Measurements from ENCODE around the gene PDE4C. TPM values are rescaled to one million over a fixed set of nuclear protein-coding genes. Genes with fewer than 3 reads are reported as not detected.
A peak's percentile ranks its signal among the peaks of the same experiment; 100 is the strongest.

Gene PDE4C
- total RNA-seq, 1 donor = under 0.01 TPM

- H3K27ac ChIP-seq (ENCODE audit: low read depth, low read length) = no peak overlapping the region
- peak; percentile 22 for DNase-seq (ENCODE audit: insufficient read length, low spot score, missing footprints)
- TF ChIP-seq CTCF (IDR thresholded peaks at IDR 0.05; ENCODE audit: extremely low read depth, low read depth, low read length) = no peak
Observed at GRCh38 chr19:18261474-18261873, 35.2 kb upstream of the PDE4C start.

GRCh38 chr19:18259893-18260292, 33.7 kb upstream of the PDE4C start:
- Histone ChIP-seq H3K9me3 (ENCODE audit: low read depth, low read length) (no peaks in the 10 kb centered on the region), H3K27me3 (ENCODE audit: insufficient read depth, low read length) (peaks cover 7% of the 10 kb centered on the region), H4K20me1 (ENCODE audit: insufficient read depth, low read length) (peaks cover 47% of the 10 kb centered on the region), H3K4me3 (ENCODE audit: insufficient read depth, low read length) (no peak overlapping the region), H3K27ac (ENCODE audit: low read depth, low read length) (no peak overlapping the region), H2AFZ (ENCODE audit: low read length) (no peak overlapping the region), H3K4me1 (ENCODE audit: insufficient read depth, low read length) (peaks cover 11% of the 10 kb centered on the region), H3K4me2 (ENCODE audit: insufficient read depth, low read length) (no peak overlapping the region), H3K36me3 (ENCODE audit: insufficient read depth, low read length) (peaks cover 2% of the 10 kb centered on the region), H3K79me2 (ENCODE audit: insufficient read depth, low read length) (no peaks in the 10 kb centered on the region)
- peak; percentile 86 for DNase-seq (ENCODE audit: insufficient read length, low spot score, missing footprints)
- TF ChIP-seq CTCF (IDR thresholded peaks at IDR 0.05; ENCODE audit: extremely low read depth, low read depth, low read length) = no peak

More at GRCh38 chr19:18261474-18261873, 35.2 kb upstream of the PDE4C start:
- no peaks in the 10 kb centered on the region for H3K79me2 ChIP-seq (ENCODE audit: insufficient read depth, low read length)
- no peak overlapping the region for H2AFZ ChIP-seq (ENCODE audit: low read length)
- H3K4me2 ChIP-seq (ENCODE audit: insufficient read depth, low read length) = no peak overlapping the region
- no peaks in the 10 kb centered on the region for H3K27me3 ChIP-seq (ENCODE audit: insufficient read depth, low read length)
- H3K36me3 ChIP-seq (ENCODE audit: insufficient read depth, low read length) = peaks cover 17% of the 10 kb centered on the region
- H3K4me3 ChIP-seq (ENCODE audit: insufficient read depth, low read length) = no peak overlapping the region
- peaks cover 11% of the 10 kb centered on the region for H3K4me1 ChIP-seq (ENCODE audit: insufficient read depth, low read length)
- no peaks in the 10 kb centered on the region for H3K9me3 ChIP-seq (ENCODE audit: low read depth, low read length)
- peaks cover 47% of the 10 kb centered on the region for H4K20me1 ChIP-seq (ENCODE audit: insufficient read depth, low read length)

GRCh38 chr19:18257503-18258470, 31.5 kb upstream of the PDE4C start:
- Histone ChIP-seq H4K20me1 (ENCODE audit: insufficient read depth, low read length) (peaks cover 31% of the 10 kb centered on the region), H3K4me2 (ENCODE audit: insufficient read depth, low read length) (no peak overlapping the region)
- no peak for TF ChIP-seq CTCF (IDR thresholded peaks at IDR 0.05; ENCODE audit: extremely low read depth, low read depth, low read length)

More at GRCh38 chr19:18257503-18258470, 31.5 kb upstream of the PDE4C start:
- H3K79me2 ChIP-seq (ENCODE audit: insufficient read depth, low read length) = no peaks in the 10 kb centered on the region
- no peak overlapping the region for H3K27ac ChIP-seq (ENCODE audit: low read depth, low read length)
- peak; percentile 92 for DNase-seq (ENCODE audit: insufficient read length, low spot score, missing footprints)
- no peak overlapping the region for H2AFZ ChIP-seq (ENCODE audit: low read length)
- no peaks in the 10 kb centered on the region for H3K9me3 ChIP-seq (ENCODE audit: low read depth, low read length)
- H3K4me3 ChIP-seq (ENCODE audit: insufficient read depth, low read length) = no peak overlapping the region
- H3K27me3 ChIP-seq (ENCODE audit: insufficient read depth, low read length) = peaks cover 7% of the 10 kb centered on the region
- H3K4me1 ChIP-seq (ENCODE audit: insufficient read depth, low read length) = peaks cover 11% of the 10 kb centered on the region
- no peaks in the 10 kb centered on the region for H3K36me3 ChIP-seq (ENCODE audit: insufficient read depth, low read length)

Measured in osteoblast (primary cell).